Measurements from ENCODE around the gene PRDM16.

PRDM16 gene

DNA sequence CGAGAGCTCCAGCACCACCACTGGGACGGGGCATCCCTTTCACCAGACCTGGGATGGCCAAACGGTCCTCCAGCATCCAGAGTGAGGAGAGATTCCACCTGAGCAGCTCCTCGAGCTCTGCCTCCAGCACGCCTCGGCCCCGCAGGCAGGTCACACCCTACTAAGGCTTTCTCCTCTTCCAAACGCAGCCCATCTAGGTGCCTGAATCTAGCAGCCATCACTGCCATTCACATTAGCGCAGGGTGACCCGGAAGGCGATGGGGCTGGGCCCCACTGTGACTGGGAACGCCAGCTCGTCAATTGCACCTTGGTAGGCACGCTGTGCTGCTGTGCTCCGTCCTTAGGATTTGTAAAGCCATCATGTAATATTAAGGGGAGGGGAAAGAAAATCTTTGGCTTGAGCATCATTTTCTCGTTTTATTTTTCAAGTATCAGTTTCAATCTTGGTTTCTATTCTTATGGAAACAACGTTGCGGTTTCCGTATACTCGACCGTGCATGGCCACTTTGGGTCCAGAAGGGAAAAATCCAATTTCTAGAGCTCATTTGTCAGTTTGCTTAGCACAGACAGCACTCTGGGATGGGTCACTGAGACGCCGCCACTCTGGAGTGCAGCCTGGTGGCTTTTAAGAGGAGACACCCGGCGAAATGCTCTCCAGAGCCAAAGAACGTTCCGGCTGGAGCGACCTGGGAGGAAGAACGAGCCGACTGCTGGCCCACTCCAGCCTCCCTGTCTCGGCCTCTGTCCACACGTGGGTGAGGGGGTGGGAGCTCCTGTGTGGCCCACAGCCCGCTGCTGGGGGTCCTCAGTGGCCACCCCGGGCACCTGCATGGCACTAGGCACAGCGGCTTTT lies 173.6 kb downstream of the PRDM16 start:
- H3K36me3 ChIP-seq (ENCODE audit: control insufficient read depth, insufficient read depth, low read length): no peaks in the 10 kb centered on the region
- H3K27me3 ChIP-seq (replicated peaks; ENCODE audit: control insufficient read depth, insufficient read depth, low read length, poor library complexity, severe bottlenecking): no peaks in the 10 kb centered on the region
- no peak overlapping the region for H3K4me3 ChIP-seq (ENCODE audit: insufficient read depth, low read depth, low read length, poor library complexity, severe bottlenecking)
- H3K27ac ChIP-seq (ENCODE audit: insufficient read depth, low read length, poor library complexity, severe bottlenecking): no peak overlapping the region
- no peak for DNase-seq
- H3K4me1 ChIP-seq (ENCODE audit: control insufficient read depth, insufficient read depth, low read length, poor library complexity, severe bottlenecking): no peaks in the 10 kb centered on the region
- H3K9me3 ChIP-seq (ENCODE audit: control insufficient read depth, low read length): no peaks in the 10 kb centered on the region

DNA sequence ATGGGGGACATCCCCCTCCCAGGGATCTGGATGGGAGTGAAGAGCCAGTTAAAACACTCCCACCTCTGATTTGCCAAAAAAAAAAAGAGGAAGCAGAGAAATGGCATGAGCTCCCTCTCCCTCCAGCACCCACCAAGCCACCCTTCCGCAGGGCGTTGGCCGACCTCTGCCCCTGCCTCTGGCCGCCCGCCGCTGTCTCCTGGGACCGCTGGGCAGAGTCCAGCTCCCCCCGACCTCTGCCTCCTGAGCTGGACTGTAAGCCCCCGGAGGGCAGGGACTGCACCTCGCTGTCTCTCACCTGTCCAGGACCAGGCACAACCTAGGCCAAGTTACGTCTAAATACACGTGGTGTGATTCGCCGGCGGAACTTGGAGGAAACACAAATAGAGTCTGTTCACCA lies 174.3 kb downstream of the PRDM16 start:
- DNase-seq: no peak

DNA sequence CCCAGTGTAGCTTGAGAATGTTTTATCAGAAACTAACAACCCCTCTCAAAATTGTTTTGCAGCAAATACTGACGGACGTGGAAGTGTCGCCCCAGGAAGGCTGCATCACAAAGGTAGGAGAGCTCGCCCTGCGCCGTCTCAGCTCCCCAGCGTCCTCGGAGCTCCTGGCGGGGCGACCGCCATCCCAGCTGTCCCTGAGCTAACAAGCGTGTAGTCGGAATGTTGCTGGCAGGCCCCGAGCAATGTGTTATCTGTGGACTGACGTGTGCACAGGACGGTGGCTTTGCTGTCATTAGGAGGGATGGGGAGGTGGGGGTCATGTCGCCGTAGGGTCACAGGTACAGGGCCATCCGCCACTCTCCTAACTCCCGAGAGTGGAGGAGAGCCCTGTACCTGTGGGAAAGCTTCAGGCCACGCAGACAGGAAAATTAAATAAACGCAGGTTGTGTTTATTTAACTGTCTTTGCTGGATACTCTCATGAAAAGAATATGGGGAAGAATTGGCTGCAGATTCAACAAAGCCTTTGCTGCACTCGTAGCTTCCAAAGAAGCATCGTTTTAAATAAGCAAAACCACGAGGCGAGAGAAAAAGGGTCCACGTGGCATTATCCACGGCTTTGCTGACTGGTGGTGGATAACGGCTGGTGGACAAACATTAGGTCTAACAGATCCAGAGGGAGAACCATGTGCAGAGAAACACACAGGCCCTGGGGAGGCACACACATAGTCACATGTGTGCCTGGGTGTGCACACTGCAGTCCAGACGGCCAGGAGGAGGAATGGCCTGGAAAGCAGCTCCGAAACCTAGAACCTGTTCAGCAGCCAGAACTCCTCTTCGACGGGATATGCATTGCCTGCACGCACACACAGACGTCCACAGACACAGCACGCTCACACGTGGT lies 175.3 kb downstream of the PRDM16 start:
- Histone ChIP-seq H3K4me3 (ENCODE audit: insufficient read depth, low read depth, low read length, poor library complexity, severe bottlenecking) (no peak overlapping the region), H3K36me3 (ENCODE audit: control insufficient read depth, insufficient read depth, low read length) (no peaks in the 10 kb centered on the region), H3K4me1 (ENCODE audit: control insufficient read depth, insufficient read depth, low read length, poor library complexity, severe bottlenecking) (no peaks in the 10 kb centered on the region), H3K27me3 (replicated peaks; ENCODE audit: control insufficient read depth, insufficient read depth, low read length, poor library complexity, severe bottlenecking) (no peaks in the 10 kb centered on the region), H3K27ac (ENCODE audit: insufficient read depth, low read length, poor library complexity, severe bottlenecking) (no peak overlapping the region), H3K9me3 (ENCODE audit: control insufficient read depth, low read length) (no peaks in the 10 kb centered on the region)
- DNase-seq: no peak

More for the DNA sequence above, 174.3 kb downstream of the PRDM16 start:
- no peaks in the 10 kb centered on the region for H3K9me3 ChIP-seq (ENCODE audit: control insufficient read depth, low read length)
- no peak overlapping the region for H3K4me3 ChIP-seq (ENCODE audit: insufficient read depth, low read depth, low read length, poor library complexity, severe bottlenecking)
- H3K36me3 ChIP-seq (ENCODE audit: control insufficient read depth, insufficient read depth, low read length): no peaks in the 10 kb centered on the region
- no peak overlapping the region for H3K27ac ChIP-seq (ENCODE audit: insufficient read depth, low read length, poor library complexity, severe bottlenecking)
- H3K27me3 ChIP-seq (replicated peaks; ENCODE audit: control insufficient read depth, insufficient read depth, low read length, poor library complexity, severe bottlenecking): no peaks in the 10 kb centered on the region
- H3K4me1 ChIP-seq (ENCODE audit: control insufficient read depth, insufficient read depth, low read length, poor library complexity, severe bottlenecking): no peaks in the 10 kb centered on the region

DNA sequence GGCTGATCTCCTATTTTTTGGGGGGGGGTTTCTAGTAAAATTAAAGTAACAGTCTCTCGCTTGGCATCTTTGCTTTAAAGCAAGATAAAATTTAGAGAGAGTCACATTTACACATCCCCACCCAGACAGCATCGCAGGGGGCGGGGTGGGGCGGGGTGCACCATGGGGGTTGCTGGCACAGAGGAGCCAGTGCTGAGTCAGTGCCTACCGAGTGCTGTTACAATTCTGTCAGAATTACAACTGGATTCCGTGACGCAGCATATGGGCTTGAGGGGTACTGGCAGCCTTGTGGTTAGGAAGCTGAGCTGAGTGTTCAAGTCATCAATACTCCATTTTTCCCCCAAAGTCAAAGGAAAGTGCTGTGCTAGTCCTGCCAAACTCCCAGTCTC lies 175.9 kb downstream of the PRDM16 start:
- H3K4me1 ChIP-seq (ENCODE audit: control insufficient read depth, insufficient read depth, low read length, poor library complexity, severe bottlenecking): no peaks in the 10 kb centered on the region
- H3K27ac ChIP-seq (ENCODE audit: insufficient read depth, low read length, poor library complexity, severe bottlenecking): no peak overlapping the region
- DNase-seq: no peak
- no peak overlapping the region for H3K4me3 ChIP-seq (ENCODE audit: insufficient read depth, low read depth, low read length, poor library complexity, severe bottlenecking)
- no peaks in the 10 kb centered on the region for H3K36me3 ChIP-seq (ENCODE audit: control insufficient read depth, insufficient read depth, low read length)
- H3K27me3 ChIP-seq (replicated peaks; ENCODE audit: control insufficient read depth, insufficient read depth, low read length, poor library complexity, severe bottlenecking): no peaks in the 10 kb centered on the region
- no peaks in the 10 kb centered on the region for H3K9me3 ChIP-seq (ENCODE audit: control insufficient read depth, low read length)

DNA sequence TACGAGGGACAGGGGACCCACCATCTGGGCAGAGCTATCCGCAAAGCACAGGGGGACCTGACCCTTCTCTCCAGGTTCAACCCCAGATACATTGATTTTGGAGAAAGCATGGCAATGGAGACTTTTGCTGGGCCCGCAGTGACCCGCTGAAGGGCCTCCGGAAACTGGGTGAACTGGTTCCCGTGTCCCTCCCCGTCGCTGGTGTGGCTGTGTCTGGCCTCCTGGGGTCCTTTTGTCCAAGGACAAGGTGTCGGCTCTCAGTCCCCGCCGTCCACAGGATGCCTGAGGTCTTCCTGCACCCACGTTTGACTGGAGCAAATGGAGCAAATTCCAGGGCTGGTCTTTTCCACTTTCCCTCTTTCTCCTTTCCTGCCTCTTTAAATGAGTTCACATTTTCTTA lies 176.3 kb downstream of the PRDM16 start:
- no peaks in the 10 kb centered on the region for H3K9me3 ChIP-seq (ENCODE audit: control insufficient read depth, low read length)
- H3K4me1 ChIP-seq (ENCODE audit: control insufficient read depth, insufficient read depth, low read length, poor library complexity, severe bottlenecking): no peaks in the 10 kb centered on the region
- H3K36me3 ChIP-seq (ENCODE audit: control insufficient read depth, insufficient read depth, low read length): no peaks in the 10 kb centered on the region
- no peak for DNase-seq
- no peak overlapping the region for H3K4me3 ChIP-seq (ENCODE audit: insufficient read depth, low read depth, low read length, poor library complexity, severe bottlenecking)
- no peaks in the 10 kb centered on the region for H3K27me3 ChIP-seq (replicated peaks; ENCODE audit: control insufficient read depth, insufficient read depth, low read length, poor library complexity, severe bottlenecking)
- no peak overlapping the region for H3K27ac ChIP-seq (ENCODE audit: insufficient read depth, low read length, poor library complexity, severe bottlenecking)

DNA sequence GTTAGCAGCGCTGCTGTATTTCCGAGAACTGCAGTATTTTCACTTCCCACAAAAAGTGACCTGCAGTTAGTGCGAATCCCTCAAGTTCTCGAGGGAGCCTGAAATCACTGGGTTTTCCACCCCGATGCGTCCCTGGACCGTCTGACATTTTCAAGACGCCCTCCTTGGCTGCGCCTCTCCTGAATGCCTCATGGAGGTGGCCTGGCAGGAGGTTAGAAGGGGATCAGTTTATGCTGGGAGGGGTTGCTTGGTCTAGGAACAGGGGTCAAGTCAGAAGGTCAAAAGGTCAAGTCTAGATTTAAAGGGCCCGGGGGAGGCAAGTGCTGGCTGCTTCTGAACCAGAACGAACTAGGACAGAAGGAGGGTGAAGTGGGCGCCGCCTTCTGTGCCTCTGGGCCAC lies 176.8 kb downstream of the PRDM16 start:
- DNase-seq: no peak
- no peaks in the 10 kb centered on the region for H3K36me3 ChIP-seq (ENCODE audit: control insufficient read depth, insufficient read depth, low read length)
- H3K9me3 ChIP-seq (ENCODE audit: control insufficient read depth, low read length): no peaks in the 10 kb centered on the region
- H3K4me1 ChIP-seq (ENCODE audit: control insufficient read depth, insufficient read depth, low read length, poor library complexity, severe bottlenecking): no peaks in the 10 kb centered on the region
- H3K27me3 ChIP-seq (replicated peaks; ENCODE audit: control insufficient read depth, insufficient read depth, low read length, poor library complexity, severe bottlenecking): no peaks in the 10 kb centered on the region
- no peak overlapping the region for H3K4me3 ChIP-seq (ENCODE audit: insufficient read depth, low read depth, low read length, poor library complexity, severe bottlenecking)
- H3K27ac ChIP-seq (ENCODE audit: insufficient read depth, low read length, poor library complexity, severe bottlenecking): no peak overlapping the region

DNA sequence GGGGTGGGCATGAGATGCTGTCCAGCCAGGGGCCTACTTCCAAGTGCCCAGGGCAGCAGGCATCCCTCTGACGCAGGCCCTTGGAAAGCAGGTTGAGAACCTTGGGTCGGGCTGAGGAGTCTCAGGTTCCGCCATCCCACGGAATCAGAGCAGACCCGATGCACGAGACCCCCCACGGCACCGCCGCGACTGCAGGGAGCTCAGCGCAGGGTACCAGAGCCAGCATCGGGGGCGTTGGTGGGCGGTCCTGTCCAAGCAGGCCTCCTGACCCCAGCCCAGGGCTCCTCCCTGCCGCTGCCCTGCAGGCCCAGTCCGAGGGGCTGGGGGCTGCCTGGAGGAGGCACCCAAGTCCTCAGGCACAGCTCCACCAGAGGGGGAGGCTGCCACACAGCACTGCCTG lies 177.2 kb downstream of the PRDM16 start:
- H3K36me3 ChIP-seq (ENCODE audit: control insufficient read depth, insufficient read depth, low read length): no peaks in the 10 kb centered on the region
- no peaks in the 10 kb centered on the region for H3K27me3 ChIP-seq (replicated peaks; ENCODE audit: control insufficient read depth, insufficient read depth, low read length, poor library complexity, severe bottlenecking)
- H3K4me1 ChIP-seq (ENCODE audit: control insufficient read depth, insufficient read depth, low read length, poor library complexity, severe bottlenecking): no peaks in the 10 kb centered on the region
- no peak overlapping the region for H3K27ac ChIP-seq (ENCODE audit: insufficient read depth, low read length, poor library complexity, severe bottlenecking)
- H3K4me3 ChIP-seq (ENCODE audit: insufficient read depth, low read depth, low read length, poor library complexity, severe bottlenecking): no peak overlapping the region
- H3K9me3 ChIP-seq (ENCODE audit: control insufficient read depth, low read length): no peaks in the 10 kb centered on the region
- no peak for DNase-seq

DNA sequence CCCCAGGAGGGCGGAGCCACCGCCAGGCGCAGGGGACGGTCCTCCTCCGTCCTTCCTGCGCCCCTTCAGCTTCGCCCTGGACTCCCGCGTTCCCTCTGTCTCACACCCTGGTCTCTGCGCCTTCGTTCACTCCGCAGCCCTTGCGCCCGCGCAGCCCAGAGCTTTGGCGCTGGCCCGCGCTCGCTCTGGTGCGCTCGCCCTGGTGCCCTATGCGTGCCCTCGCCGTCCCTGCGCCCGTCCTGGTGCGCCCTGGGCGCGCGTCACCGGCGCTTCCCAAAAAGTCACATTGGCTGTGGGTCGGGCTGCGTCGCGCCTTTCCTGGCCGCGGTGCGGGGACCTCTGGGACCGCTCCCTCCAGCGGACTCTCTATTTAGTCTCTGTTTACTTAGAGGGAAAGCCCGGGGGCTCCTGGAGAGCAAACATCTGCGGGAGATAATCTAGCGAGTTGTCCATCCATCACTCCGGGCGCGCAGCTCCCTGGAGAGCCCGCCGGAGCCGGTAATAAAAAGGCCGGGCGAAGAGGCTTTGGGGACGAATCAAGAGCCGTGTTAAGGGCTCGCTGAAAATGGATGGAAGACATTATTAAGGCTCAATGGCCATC lies 178.6 kb downstream of the PRDM16 start:
- Histone ChIP-seq H3K4me3 (ENCODE audit: insufficient read depth, low read depth, low read length, poor library complexity, severe bottlenecking) (no peak overlapping the region), H3K9me3 (ENCODE audit: control insufficient read depth, low read length) (no peaks in the 10 kb centered on the region), H3K27ac (ENCODE audit: insufficient read depth, low read length, poor library complexity, severe bottlenecking) (no peak overlapping the region), H3K27me3 (replicated peaks; ENCODE audit: control insufficient read depth, insufficient read depth, low read length, poor library complexity, severe bottlenecking) (no peaks in the 10 kb centered on the region), H3K36me3 (ENCODE audit: control insufficient read depth, insufficient read depth, low read length) (no peaks in the 10 kb centered on the region), H3K4me1 (ENCODE audit: control insufficient read depth, insufficient read depth, low read length, poor library complexity, severe bottlenecking) (no peaks in the 10 kb centered on the region)
- no peak for DNase-seq

DNA sequence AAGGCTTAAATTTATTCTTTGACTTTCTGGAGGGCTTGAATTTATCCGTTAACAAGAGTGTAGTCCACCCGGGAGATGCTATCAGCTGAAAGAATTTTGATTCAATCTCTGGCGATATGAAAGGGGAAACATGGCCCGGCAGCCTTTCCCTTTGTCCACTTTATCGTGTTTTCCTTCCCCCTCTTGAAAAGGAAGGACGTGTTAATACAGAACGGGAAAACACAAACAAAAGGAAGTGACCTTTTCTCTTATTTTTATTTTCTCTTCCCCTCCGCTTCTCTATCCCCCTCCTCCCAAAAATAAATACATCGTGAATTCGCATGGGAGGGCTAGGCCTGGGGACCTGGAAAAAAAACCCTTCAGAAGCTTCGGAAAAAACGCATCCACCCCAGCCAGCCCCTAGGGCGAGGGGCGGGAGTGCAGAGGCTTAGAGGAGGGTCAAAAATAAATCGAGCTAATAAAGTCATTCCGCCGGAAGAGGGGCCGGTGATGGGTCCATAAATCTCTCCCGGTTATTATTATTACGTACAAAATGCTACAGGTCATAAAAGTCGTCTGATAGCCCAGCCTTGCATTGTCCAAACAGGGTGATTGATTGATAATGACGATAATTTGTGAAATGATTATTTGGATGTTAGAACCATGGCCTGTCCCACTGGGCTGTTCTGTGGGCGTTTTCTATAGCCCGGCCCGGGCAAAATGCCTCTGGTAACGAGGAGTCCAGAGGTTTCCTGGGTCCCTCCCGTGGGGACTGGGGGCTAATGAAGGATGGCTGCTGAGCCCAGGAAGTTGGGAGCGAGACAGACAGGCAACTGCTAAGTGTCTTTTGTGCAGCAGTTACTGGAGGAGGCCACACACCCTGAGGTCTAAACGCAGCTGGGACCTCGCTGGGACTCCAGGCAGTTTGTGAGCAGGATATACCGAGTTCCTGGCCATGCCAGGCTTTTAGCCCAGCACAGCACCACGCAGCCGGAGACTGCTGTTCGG lies 179.4 kb downstream of the PRDM16 start:
- Histone ChIP-seq H3K9me3 (ENCODE audit: control insufficient read depth, low read length) (no peaks in the 10 kb centered on the region), H3K27me3 (replicated peaks; ENCODE audit: control insufficient read depth, insufficient read depth, low read length, poor library complexity, severe bottlenecking) (no peaks in the 10 kb centered on the region), H3K4me1 (ENCODE audit: control insufficient read depth, insufficient read depth, low read length, poor library complexity, severe bottlenecking) (no peaks in the 10 kb centered on the region), H3K27ac (ENCODE audit: insufficient read depth, low read length, poor library complexity, severe bottlenecking) (no peak overlapping the region), H3K4me3 (ENCODE audit: insufficient read depth, low read depth, low read length, poor library complexity, severe bottlenecking) (no peak overlapping the region), H3K36me3 (ENCODE audit: control insufficient read depth, insufficient read depth, low read length) (no peaks in the 10 kb centered on the region)
- DNase-seq: no peak

All from effector memory CD4-positive, alpha-beta T cell (primary cell).